ENCODE results near the gene GTF2A2.
"Not testable (repeated sequence)": the region's sequence is repeated elsewhere in the genome, so short reads cannot be mapped to it uniquely, and the experiment has no call there.

The GTF2A2 gene

GRCh38 chr15:59656897-59657634 lies at the start of gene GTF2A2:
GTF2A2 (minus strand) TSS chr15:59657515; CDS start chr15:59652277, 5,238 bp downstream.
- DNase-seq (ENCODE audit: low read depth in 3 of 3), result peak; percentile 85 to 94 (median 85)

GRCh38 chr15:59703979-59704796 lies 46.9 kb upstream of the GTF2A2 start:
- no peak for DNase-seq (ENCODE audit: low read depth in 3 of 3)

GRCh38 chr15:59702351-59702750 lies 45.0 kb upstream of the GTF2A2 start:
- DNase-seq (ENCODE audit: low read depth in 3 of 3), result no peak

GRCh38 chr15:59701880-59702279 lies 44.6 kb upstream of the GTF2A2 start:
- DNase-seq (ENCODE audit: low read depth in 3 of 3), result no peak

- no peak for DNase-seq (ENCODE audit: low read depth in 3 of 3)
Measured at GRCh38 chr15:59699810-59700431, 42.6 kb upstream of the GTF2A2 start.

- not testable (repeated sequence) for DNase-seq (ENCODE audit: low read depth in 3 of 3)
Measured at GRCh38 chr15:59698065-59698464, 40.8 kb upstream of the GTF2A2 start.

- no peak for DNase-seq (ENCODE audit: low read depth in 3 of 3)
Measured at GRCh38 chr15:59696332-59696731, 39.0 kb upstream of the GTF2A2 start.

GRCh38 chr15:59694779-59695178 lies 37.5 kb upstream of the GTF2A2 start:
- no peak for DNase-seq (ENCODE audit: low read depth in 3 of 3)

GRCh38 chr15:59691194-59691805 lies 34.0 kb upstream of the GTF2A2 start:
- peak in 1 of 3 experiments; percentile 15 for DNase-seq (ENCODE audit: low read depth in 3 of 3)

- DNase-seq (ENCODE audit: low read depth in 3 of 3), result peak; percentile 14 to 63 (median 17)
Measured at GRCh38 chr15:59689626-59690236, 32.4 kb upstream of the GTF2A2 start.

- peak; percentile 93 to 98 (median 93) for DNase-seq (ENCODE audit: low read depth in 3 of 3)
Measured at GRCh38 chr15:59688782-59689625, 31.7 kb upstream of the GTF2A2 start, which contains the start of gene BNIP2. BNIP2 (minus strand) TSS chr15:59689320; CDS start chr15:59682457, 6,863 bp downstream.

GRCh38 chr15:59688423-59688781 lies 31.1 kb upstream of the GTF2A2 start:
- DNase-seq (ENCODE audit: low read depth in 3 of 3), result peak in 1 of 3 experiments; percentile 3

GRCh38 chr15:59687836-59688235 lies 30.5 kb upstream of the GTF2A2 start:
- peak in 1 of 3 experiments; percentile 5 for DNase-seq (ENCODE audit: low read depth in 3 of 3)

GRCh38 chr15:59686389-59686788 lies 29.1 kb upstream of the GTF2A2 start:
- DNase-seq (ENCODE audit: low read depth in 3 of 3), result no peak

GRCh38 chr15:59685737-59686297 lies 28.5 kb upstream of the GTF2A2 start:
- DNase-seq (ENCODE audit: low read depth in 3 of 3), result no peak

- no peak for DNase-seq (ENCODE audit: low read depth in 3 of 3)
Measured at GRCh38 chr15:59680870-59681269, 23.6 kb upstream of the GTF2A2 start.

GRCh38 chr15:59680346-59680745 lies 23.0 kb upstream of the GTF2A2 start:
- no peak for DNase-seq (ENCODE audit: low read depth in 3 of 3)

- no peak for DNase-seq (ENCODE audit: low read depth in 3 of 3)
Measured at GRCh38 chr15:59678620-59679019, 21.3 kb upstream of the GTF2A2 start.

GRCh38 chr15:59678172-59678571 lies 20.9 kb upstream of the GTF2A2 start:
- DNase-seq (ENCODE audit: low read depth in 3 of 3), result no peak

GRCh38 chr15:59676565-59676964 lies 19.2 kb upstream of the GTF2A2 start:
- DNase-seq (ENCODE audit: low read depth in 3 of 3), result no peak

Measured in stimulated activated CD4-positive, alpha-beta T cell treated with anti-CD3 and anti-CD28 coated beads, TNF-alpha, amount 100 ng/mL, for 24 hours (primary cell).